Muscle layer of duodenum (tissue), 2 donors: ENCODE data around the gene ZIK1.
A peak's percentile ranks its signal among the peaks of the same experiment; 100 is the strongest.

Source experiments
- H3K27ac ChIP-seq: one replicate; pipeline ENCODE4 v1.7.0; 2013; ENCODE audit warnings: mild to moderate bottlenecking, low read length
- H3K27me3 ChIP-seq: one replicate; pipeline ENCODE4 v1.7.0; 2013; ENCODE audit warnings: low read depth, mild to moderate bottlenecking, control low read depth, low read length
- H3K36me3 ChIP-seq, 2 donors: one replicate each; pipeline ENCODE4 v1.7.0; 2013; ENCODE audit warnings: low read length in 2 of 2, control low read depth in 1 of 2, mild to moderate bottlenecking in 1 of 2; ENCODE audit not compliant: insufficient read depth in 2 of 2, control insufficient read depth in 1 of 2
- H3K4me1 ChIP-seq, 2 donors: one replicate each; pipeline ENCODE4 v1.7.0; 2013; ENCODE audit warnings: low read length in 2 of 2, mild to moderate bottlenecking in 2 of 2, control low read depth in 1 of 2, moderate library complexity in 1 of 2; ENCODE audit not compliant: insufficient read depth in 2 of 2, control insufficient read depth in 1 of 2
- H3K4me3 ChIP-seq, 2 donors: one replicate each; pipeline ENCODE4 v1.7.0; 2013; ENCODE audit warnings: low read length in 2 of 2, low read depth in 1 of 2, mild to moderate bottlenecking in 1 of 2
- H3K9me3 ChIP-seq, 2 donors: one replicate each; pipeline ENCODE4 v1.7.0; 2013; ENCODE audit warnings: low read length in 2 of 2, control low read depth in 1 of 2, mild to moderate bottlenecking in 1 of 2; ENCODE audit not compliant: control insufficient read depth in 1 of 2
- donor health status: healthy.

Gene ZIK1

DNA sequence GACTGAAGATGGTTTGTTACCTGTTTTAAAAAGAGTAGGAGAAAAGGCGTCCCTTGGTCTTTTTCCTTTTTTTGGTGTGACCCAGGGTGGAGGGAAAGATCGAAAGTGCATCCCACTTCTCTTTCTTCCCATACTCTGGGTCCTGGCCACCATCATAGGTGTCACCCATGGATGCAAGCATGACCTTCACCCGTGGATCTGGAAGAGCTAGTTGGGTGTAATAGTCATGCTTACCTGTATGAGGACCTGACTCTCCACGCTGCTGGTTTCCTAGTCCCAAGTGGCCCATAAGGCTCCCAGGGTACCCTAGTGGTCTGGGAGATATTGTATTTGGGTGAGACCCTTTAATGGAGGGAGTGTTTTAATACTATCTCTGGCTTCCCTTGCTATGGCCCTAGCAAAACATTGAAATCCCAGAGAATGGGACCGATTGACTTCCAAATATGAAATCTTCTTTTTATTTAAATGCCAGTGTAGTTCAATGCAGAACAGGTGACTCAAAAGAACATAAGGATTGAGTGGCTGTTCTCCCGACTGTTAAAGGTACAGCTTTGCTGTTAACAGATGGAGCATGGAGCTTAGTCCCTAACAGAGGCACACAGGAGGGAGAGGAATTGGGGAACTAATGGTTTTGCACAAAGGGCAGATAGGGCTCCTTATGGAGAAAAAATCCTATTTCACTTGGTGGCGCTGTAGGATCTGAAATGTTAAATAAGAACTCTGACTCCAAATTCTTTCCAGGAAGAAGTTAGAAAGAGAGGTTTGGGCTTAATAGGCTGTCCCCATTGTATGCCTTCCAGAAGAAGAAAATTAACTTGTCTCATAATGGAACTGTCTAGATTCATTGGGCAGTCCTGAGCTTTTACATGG lies 17.3 kb upstream of the ZIK1 start:
- no peaks in the 10 kb centered on the region for H3K27me3 ChIP-seq
- peaks cover 0 to 15% of the 10 kb centered on the region in 2 donors for H3K36me3 ChIP-seq
- H3K4me1 ChIP-seq: no peaks in the 10 kb centered on the region
- H3K4me3 ChIP-seq: peak overlapping the region; percentile 30 to 46
- no peak overlapping the region for H3K27ac ChIP-seq
- H3K9me3 ChIP-seq: peaks cover 53 to 84% of the 10 kb centered on the region in 2 donors

DNA sequence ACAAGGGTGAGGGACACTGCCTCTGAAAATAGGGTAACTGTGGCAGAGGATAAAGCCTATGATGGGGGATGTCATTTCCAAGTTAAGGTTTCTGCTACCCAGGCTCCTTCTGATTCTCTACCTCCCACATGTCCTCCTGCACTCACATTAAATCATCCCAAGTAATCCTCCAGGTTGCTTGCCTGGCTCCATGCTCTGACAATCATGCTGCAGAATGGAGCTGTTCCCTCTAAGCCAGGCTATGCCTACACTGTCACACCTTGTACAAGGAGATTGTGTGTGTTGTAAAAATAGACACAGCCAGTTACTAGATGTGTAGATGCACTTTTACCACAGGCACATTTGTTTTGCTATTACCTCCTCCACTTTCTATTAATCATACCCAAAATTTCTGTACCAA lies 13.2 kb upstream of the ZIK1 start:
- Histone ChIP-seq H3K4me1 (no peaks in the 10 kb centered on the region), H3K27me3 (no peaks in the 10 kb centered on the region), H3K36me3 (peaks cover 37 to 56% of the 10 kb centered on the region in 2 donors), H3K4me3 (peak overlapping the region in 1 of 2 donors; percentile 99), H3K9me3 (peaks cover 81 to 98% of the 10 kb centered on the region in 2 donors), H3K27ac (no peak overlapping the region)

DNA sequence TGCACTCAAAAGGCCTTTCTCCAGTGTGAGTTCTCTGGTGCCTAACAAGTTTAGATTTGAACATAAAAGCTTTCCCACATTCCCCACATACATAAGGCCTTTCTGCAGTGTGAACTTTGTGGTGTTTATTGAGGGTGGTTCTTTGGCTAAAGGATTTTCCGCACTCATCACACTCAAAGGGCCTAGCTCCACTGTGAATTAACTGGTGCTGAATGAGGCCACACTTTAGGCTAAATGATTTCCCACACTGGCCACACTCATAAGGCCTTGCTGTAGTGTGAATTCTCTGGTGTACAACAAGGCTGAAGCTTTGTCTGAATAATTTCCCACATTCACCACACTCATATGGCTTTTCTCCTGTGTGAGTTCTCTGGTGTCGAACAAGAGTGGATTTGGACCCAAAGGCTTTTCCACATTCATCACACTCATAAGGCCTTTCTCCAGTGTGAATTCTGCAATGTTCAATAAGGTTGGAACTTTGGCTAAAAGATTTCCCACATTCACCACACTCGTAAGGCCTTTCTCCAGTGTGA lies 11.5 kb upstream of the ZIK1 start:
- Histone ChIP-seq H3K36me3 (peaks cover 46 to 72% of the 10 kb centered on the region in 2 donors), H3K27me3 (no peaks in the 10 kb centered on the region), H3K27ac (no peak overlapping the region), H3K4me1 (peaks cover 0 to 2% of the 10 kb centered on the region in 2 donors), H3K4me3 (peak overlapping the region; percentile 12 to 99), H3K9me3 (peaks cover 83 to 97% of the 10 kb centered on the region in 2 donors)

DNA sequence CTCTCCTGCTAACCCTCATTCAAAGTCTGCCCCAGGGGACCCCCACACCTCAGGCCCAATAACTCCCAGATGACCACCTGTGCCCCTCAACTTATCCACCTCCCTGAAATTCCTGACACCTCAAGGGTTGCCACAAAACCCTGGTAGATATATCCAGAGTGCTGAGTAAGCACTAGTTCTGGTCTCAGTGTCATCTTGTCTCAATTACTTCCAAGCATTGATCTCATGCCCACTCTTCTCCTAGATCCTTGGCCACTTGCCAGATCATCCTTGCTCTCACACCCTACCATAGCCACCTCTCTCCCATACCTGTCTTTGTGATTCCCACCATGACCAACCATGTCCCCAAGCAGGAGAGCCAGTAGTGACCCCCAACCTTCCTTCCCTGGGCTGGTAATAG lies 7.3 kb upstream of the ZIK1 start:
- Histone ChIP-seq H3K27me3 (no peaks in the 10 kb centered on the region), H3K9me3 (peaks cover 57 to 62% of the 10 kb centered on the region in 2 donors), H3K4me3 (peak overlapping the region in 1 of 2 donors; percentile 99), H3K27ac (no peak overlapping the region), H3K36me3 (peaks cover 46 to 60% of the 10 kb centered on the region in 2 donors), H3K4me1 (peaks cover 6 to 13% of the 10 kb centered on the region in 2 donors)

DNA sequence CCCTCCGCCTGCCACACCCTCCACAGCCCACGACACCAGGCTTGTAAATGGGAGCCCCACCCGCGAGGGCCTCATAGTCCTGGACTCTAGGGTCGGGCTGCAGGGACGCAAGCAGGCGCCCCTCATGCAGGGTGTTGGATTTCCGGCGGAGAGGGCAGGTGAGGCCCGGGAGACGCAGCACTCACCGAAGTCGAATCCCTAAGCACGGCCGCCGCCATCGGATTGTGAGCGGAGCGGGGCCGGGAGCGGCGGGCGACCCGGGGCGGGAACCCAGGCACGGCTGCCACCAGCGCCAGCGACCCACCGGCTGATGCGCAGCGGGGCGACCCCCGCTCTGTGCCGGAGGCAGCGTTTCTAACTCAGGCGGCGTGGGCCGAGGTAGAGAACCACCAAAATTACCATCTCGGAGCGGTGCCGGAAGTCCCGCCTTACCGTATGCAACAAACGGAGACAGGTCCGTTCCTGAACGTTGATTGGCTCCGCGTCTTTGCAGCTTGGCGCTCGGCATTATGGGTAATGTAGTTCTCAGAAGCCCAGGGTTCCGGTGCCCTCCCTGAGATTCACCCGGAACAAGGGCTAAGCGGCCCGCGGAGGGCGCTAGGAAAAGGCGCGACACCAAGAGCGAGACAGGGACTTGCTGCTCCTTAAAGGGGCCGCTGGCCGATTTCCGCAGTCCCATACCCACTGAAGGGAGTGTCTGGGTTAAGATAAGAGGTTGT lies 5.3 kb upstream of the ZIK1 start, which contains the start of gene ZNF416:
TSS of gene ZNF416 (minus strand) at position 425 of the 719 bp plus-strand sequence. CDS start at position 218, 207 bp downstream.
- Histone ChIP-seq H3K9me3 (peaks cover 37 to 47% of the 10 kb centered on the region in 2 donors), H3K4me3 (peak within 1 kb of the TSS; percentile 78 to 99), H3K4me1 (peaks cover 6 to 20% of the 10 kb centered on the region in 2 donors), H3K36me3 (peaks cover 29 to 40% of the 10 kb centered on the region in 2 donors), H3K27me3 (no peaks in the 10 kb centered on the region), H3K27ac (no peak within 1 kb of the TSS)

DNA sequence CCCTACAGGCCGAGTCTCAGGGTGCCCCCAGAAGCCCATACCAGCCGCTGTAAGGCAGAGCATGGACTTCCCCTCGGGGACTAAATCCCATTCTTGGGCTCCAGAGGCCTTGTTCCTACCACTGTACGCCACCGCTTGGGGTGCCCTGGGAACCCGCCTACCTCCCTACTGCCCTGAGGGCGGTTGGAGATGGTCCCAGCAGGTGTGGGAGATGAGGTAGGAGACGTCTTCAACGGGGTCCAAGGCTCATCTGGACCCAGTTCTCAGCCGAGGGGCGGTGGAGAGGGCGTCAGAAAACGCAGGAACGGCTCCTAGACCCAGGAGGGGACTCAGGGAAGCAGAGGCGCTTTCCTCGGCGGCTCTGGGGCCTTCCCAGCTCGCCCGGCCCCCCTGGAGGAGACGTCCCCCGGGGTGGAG lies 833 bp upstream of the ZIK1 start:
- Histone ChIP-seq H3K9me3 (peaks cover 5 to 32% of the 10 kb centered on the region in 2 donors), H3K36me3 (peaks cover 0 to 20% of the 10 kb centered on the region in 2 donors), H3K4me3 (peak overlapping the region; percentile 55 to 89), H3K27me3 (no peaks in the 10 kb centered on the region), H3K4me1 (peaks cover under 1 to 24% of the 10 kb centered on the region in 2 donors), H3K27ac (no peak overlapping the region)

DNA sequence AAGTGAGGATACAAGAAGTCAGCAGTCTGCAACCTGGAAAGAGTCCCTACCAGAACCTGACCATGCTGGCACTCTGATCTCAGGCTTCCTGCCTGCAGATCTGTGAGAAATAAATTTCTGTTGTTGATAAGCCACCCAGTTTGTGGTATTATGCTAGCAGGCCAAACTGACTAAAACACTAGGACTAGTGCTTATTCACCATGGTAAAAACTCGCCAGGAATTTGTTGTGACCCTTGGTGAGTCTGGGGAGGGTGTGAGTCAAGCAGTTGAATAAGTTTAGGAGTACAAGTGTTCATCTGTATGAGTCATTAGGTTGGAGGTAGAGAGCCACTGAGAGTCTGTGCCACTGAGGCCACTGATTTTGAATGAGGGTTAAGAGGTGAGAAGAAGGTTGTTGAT lies 3.6 kb downstream of the ZIK1 start:
- peaks cover 46 to 76% of the 10 kb centered on the region in 2 donors for H3K9me3 ChIP-seq
- H3K4me3 ChIP-seq: peak overlapping the region in 1 of 2 donors; percentile 56
- H3K27me3 ChIP-seq: no peaks in the 10 kb centered on the region
- H3K27ac ChIP-seq: no peak overlapping the region
- peaks cover 0 to 19% of the 10 kb centered on the region in 2 donors for H3K4me1 ChIP-seq
- H3K36me3 ChIP-seq: peaks cover 22 to 62% of the 10 kb centered on the region in 2 donors

DNA sequence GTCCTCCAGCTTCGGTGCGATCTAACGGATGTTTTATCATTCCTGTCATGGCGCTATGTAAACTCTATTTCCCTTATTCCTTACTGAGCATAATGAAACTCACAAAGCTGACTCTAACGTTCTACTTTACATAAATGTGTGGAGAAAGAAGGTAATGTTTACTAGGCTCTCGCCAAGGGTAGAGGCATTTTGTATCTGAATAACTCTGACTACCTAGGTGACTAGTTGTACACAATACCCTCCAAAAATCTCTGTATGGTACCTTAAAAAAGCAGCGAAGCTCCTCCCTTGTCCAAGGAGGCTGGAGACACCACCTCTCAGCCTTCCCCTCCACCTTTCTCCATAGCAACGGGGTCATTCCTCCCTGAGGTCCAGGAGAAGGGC lies 15.4 kb downstream of the ZIK1 start:
- Histone ChIP-seq H3K36me3 (peaks cover 3 to 30% of the 10 kb centered on the region in 2 donors), H3K9me3 (peaks cover 10 to 30% of the 10 kb centered on the region in 2 donors), H3K27me3 (no peaks in the 10 kb centered on the region), H3K27ac (no peak overlapping the region), H3K4me3 (peak overlapping the region; percentile 70 to 93), H3K4me1 (peaks cover 4 to 14% of the 10 kb centered on the region in 2 donors)

DNA sequence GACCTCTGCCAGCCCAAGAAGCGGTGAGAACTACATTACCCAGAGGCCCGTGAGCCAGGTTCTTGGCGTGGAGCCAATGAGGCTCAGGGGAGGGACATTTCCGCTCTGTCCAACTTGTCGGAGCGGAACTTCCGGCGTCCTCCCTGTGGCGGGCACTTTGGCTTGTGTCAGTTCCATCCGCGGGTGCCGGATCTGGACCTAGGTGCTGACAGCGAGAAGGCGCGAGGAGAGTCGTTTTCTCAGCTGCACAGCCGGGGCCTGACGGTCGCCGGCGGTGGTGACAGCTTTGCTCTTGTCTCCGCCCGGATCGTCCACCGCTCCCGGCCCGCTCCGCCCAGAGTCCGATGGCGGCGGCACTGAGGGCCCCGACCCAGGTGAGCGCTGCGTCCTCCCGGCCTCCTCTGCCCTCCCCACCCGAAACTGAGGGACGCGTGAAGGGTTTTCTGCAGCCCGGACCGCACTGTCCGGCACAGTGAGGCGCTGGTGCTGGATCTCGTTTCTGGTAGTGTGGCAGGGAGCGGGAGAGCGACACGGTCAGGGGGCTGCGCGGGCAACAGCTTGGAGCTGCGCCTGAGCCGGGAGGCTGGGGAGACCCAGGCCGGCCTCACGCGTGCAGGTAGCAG lies 15.9 kb downstream of the ZIK1 start, which contains the start of gene ZNF530:
TSS of gene ZNF530 (plus strand) at position 125 of the 623 bp plus-strand sequence. CDS start 4,461 bp downstream, outside the sequence.
- H3K36me3 ChIP-seq: peaks cover 8 to 35% of the 10 kb centered on the region in 2 donors
- H3K27me3 ChIP-seq: no peaks in the 10 kb centered on the region
- peaks cover 4 to 14% of the 10 kb centered on the region in 2 donors for H3K4me1 ChIP-seq
- peak within 1 kb of the TSS; percentile 70 to 93 for H3K4me3 ChIP-seq
- peaks cover 15 to 31% of the 10 kb centered on the region in 2 donors for H3K9me3 ChIP-seq
- H3K27ac ChIP-seq: no peak within 1 kb of the TSS

DNA sequence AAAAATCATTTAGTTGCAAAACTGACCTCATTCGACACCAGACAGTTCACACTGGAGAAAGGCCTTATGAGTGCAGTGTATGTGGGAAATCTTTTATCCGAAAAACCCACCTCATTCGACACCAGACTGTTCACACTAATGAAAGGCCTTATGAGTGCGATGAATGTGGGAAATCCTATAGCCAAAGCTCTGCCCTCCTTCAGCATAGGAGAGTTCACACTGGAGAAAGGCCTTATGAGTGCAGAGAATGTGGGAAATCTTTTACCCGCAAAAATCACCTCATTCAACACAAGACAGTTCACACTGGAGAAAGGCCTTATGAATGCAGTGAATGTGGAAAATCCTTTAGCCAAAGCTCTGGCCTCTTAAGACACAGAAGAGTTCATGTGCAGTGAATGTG lies 23.0 kb downstream of the ZIK1 start:
- Histone ChIP-seq H3K36me3 (peaks cover 26 to 66% of the 10 kb centered on the region in 2 donors), H3K27ac (no peak overlapping the region), H3K4me3 (peak overlapping the region in 1 of 2 donors; percentile 45), H3K27me3 (no peaks in the 10 kb centered on the region), H3K4me1 (no peaks in the 10 kb centered on the region), H3K9me3 (peaks cover 49 to 65% of the 10 kb centered on the region in 2 donors)
